Stomach smooth muscle (tissue), 2 donors: Measurements from ENCODE around the gene LYRM7.
A peak's percentile ranks its signal among the peaks of the same experiment; 100 is the strongest.
"Not testable (repeated sequence)": the region's sequence is repeated elsewhere in the genome, so short reads cannot be mapped to it uniquely, and the experiment has no call there.

Source experiments
- H3K27ac ChIP-seq: one replicate; pipeline ENCODE4 v1.7.0; 2013; ENCODE audit warnings: mild to moderate bottlenecking, low read length, inconsistent platforms
- H3K27me3 ChIP-seq, 2 donors: one replicate each; pipeline ENCODE4 v1.7.0; 2013; ENCODE audit warnings: low read length in 2 of 2; ENCODE audit not compliant: insufficient read depth in 2 of 2, control insufficient read depth in 1 of 2
- H3K36me3 ChIP-seq, 2 donors: one replicate each; pipeline ENCODE4 v1.7.0; 2013; ENCODE audit warnings: low read length in 2 of 2; ENCODE audit not compliant: control insufficient read depth in 2 of 2, insufficient read depth in 2 of 2
- H3K4me1 ChIP-seq: one replicate; pipeline ENCODE4 v1.7.0; 2013; ENCODE audit warnings: low read length; ENCODE audit not compliant: control insufficient read depth, insufficient read depth
- H3K4me3 ChIP-seq, 2 donors: one replicate each; pipeline ENCODE4 v1.7.0; 2013; ENCODE audit warnings: low read length in 2 of 2
- H3K9ac ChIP-seq, 2 donors: one replicate each; pipeline ENCODE4 v1.7.0; 2013; ENCODE audit warnings: low read length in 2 of 2, mild to moderate bottlenecking in 1 of 2
- H3K9me3 ChIP-seq, 2 donors: one replicate each; pipeline ENCODE4 v1.7.0; 2013; ENCODE audit warnings: low read length in 2 of 2; ENCODE audit not compliant: control insufficient read depth in 2 of 2
- donor health status: healthy.
- donor health status: Pancreatic carcinoma.

The LYRM7 gene

DNA sequence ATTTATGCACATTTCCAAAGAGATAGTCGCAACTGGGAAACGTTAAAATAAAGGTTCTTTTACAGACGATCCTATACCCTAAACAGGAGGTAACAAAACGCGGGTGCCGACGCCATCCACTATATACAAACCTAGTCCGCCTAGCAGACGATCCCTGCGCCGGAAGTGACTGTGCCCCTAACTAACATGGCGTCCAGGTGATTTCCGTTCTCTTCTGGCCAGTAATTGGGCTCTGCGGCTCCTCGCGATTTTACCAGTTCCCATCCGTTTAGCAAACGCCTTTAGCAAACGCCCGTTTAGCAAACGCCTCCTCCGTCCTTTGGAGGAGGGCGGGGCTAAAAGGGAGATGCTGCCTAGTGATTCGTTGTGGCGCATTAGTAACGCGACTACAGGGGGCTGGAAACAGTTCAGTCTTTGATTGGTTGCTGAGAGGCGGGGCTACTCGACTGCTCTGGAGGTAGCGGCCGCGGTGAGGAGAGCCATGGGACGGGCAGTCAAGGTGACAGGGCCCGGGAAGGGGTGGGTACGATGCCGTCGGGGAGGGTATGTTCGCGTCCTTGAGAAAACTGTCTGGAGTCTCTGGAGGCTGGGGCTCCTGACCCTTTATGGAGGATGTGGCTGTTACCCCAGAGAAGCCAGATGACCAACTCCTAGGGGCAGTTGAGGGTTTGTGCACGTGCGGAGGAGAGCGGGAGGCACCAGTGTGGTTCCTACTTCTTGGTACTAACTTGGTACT, at the start of gene LYRM7:
TSS of gene LYRM7 (plus strand) at position 405 of the 736 bp plus-strand sequence. CDS start at position 482, 77 bp downstream.
- Histone ChIP-seq H3K9me3 (no peaks in the 10 kb centered on the region), H3K9ac (peak within 1 kb of the TSS; percentile 81 to 86), H3K27ac (peak within 1 kb of the TSS; percentile 58), H3K4me3 (peak within 1 kb of the TSS; percentile 87 to 90), H3K27me3 (no peaks in the 10 kb centered on the region), H3K36me3 (no peaks in the 10 kb centered on the region), H3K4me1 (peaks cover 6% of the 10 kb centered on the region)

DNA sequence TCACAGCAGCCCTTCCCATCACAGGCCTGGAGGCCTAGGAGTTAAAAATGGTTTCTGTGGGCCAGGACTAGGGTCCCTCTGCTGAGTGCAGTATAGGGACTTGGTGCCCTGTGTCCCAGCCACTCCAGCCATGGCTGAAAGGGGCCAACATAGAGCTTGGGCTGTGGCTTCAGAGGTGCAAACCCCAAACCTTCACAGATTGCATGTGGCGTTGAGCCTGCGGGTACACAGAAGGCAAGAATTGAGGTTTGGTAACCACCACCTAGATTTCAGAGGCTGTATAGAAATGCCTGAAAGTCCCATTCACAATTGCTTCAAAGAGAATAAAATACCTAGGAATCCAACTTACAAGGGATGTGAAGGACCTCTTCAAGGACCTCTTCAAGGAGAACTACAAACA, 43.5 kb upstream of the LYRM7 start:
- not testable (repeated sequence) for H3K4me1 ChIP-seq, H3K4me3 ChIP-seq, H3K9me3 ChIP-seq, H3K9ac ChIP-seq, H3K27me3 ChIP-seq, H3K27ac ChIP-seq, H3K36me3 ChIP-seq

- no peaks in the 10 kb centered on the region for H3K27me3 ChIP-seq
- H3K9ac ChIP-seq, result no peak overlapping the region
These were observed 41.4 kb upstream of the LYRM7 start for GRCh38 chr5:131129306-131129705.

DNA sequence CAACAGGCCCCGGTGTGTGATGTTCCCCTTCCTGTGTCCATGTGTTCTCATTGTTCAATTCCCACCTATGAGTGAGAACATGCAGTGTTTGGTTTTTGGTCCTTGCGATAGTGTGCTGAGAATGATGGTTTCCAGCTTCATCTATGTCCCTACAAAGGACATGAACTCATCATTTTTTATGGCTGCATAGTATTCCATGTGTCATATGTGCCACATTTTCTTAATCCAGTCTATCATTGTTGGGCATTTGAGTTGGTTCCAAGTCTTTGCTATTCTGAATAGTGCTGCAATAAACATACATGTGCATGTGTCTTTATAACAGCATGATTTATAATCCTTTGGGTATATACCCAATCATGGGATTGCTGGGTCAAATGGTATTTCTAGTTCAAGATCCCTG, 37.7 kb upstream of the LYRM7 start:
- H3K9ac ChIP-seq, H3K4me1 ChIP-seq, H3K9me3 ChIP-seq, H3K4me3 ChIP-seq, H3K27ac ChIP-seq, H3K36me3 ChIP-seq, H3K27me3 ChIP-seq: not testable (repeated sequence)

More at GRCh38 chr5:131129306-131129705, 41.4 kb upstream of the LYRM7 start:
- no peaks in the 10 kb centered on the region for H3K36me3 ChIP-seq
- H3K4me3 ChIP-seq, result no peak overlapping the region
- H3K27ac ChIP-seq, result no peak overlapping the region
- H3K4me1 ChIP-seq, result no peaks in the 10 kb centered on the region
- peaks cover 0 to 3% of the 10 kb centered on the region in 2 donors for H3K9me3 ChIP-seq

DNA sequence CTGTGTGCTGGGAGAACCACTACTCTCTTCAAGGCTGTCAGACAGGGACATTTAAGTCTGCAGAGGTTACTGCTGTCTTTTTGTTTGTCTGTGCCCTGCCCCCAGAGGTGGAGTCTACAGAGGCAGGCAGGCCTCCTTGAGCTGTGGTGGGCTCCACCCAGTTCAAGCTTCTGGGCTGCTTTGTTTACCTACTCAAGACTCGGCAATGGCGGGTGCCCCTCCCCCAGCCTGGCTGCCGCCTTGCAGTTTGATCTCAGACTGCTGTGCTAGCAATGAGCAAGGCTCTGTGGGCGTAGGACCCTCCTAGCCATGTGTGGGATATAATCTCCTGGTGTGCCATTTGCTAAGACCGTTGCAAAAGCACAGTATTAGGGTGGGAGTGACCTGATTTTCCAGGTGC, 32.3 kb upstream of the LYRM7 start:
- H3K36me3 ChIP-seq, H3K4me1 ChIP-seq, H3K9me3 ChIP-seq, H3K27me3 ChIP-seq, H3K27ac ChIP-seq, H3K4me3 ChIP-seq, H3K9ac ChIP-seq: not testable (repeated sequence)

GRCh38 chr5:131139321-131139720, 31.4 kb upstream of the LYRM7 start:
- H3K4me3 ChIP-seq, result no peak overlapping the region
- H3K27ac ChIP-seq, result no peak overlapping the region
- H3K9me3 ChIP-seq, result no peaks in the 10 kb centered on the region
- H3K36me3 ChIP-seq, result no peaks in the 10 kb centered on the region
- no peaks in the 10 kb centered on the region for H3K27me3 ChIP-seq
- no peak overlapping the region for H3K9ac ChIP-seq
- no peaks in the 10 kb centered on the region for H3K4me1 ChIP-seq

- no peaks in the 10 kb centered on the region for H3K4me1 ChIP-seq
- H3K9me3 ChIP-seq, result no peaks in the 10 kb centered on the region
- H3K9ac ChIP-seq, result no peak overlapping the region
- H3K36me3 ChIP-seq, result no peaks in the 10 kb centered on the region
- no peak overlapping the region for H3K4me3 ChIP-seq
- no peaks in the 10 kb centered on the region for H3K27me3 ChIP-seq
- no peak overlapping the region for H3K27ac ChIP-seq
These were observed 27.6 kb upstream of the LYRM7 start for GRCh38 chr5:131142970-131143617.

- H3K27me3 ChIP-seq, result no peaks in the 10 kb centered on the region
- H3K9me3 ChIP-seq, result no peaks in the 10 kb centered on the region
- no peak overlapping the region for H3K9ac ChIP-seq
- H3K4me3 ChIP-seq, result no peak overlapping the region
- no peaks in the 10 kb centered on the region for H3K4me1 ChIP-seq
- no peaks in the 10 kb centered on the region for H3K36me3 ChIP-seq
- H3K27ac ChIP-seq, result no peak overlapping the region
These were observed 23.5 kb upstream of the LYRM7 start for GRCh38 chr5:131147258-131147657.

- no peaks in the 10 kb centered on the region for H3K4me1 ChIP-seq
- no peaks in the 10 kb centered on the region for H3K27me3 ChIP-seq
- H3K36me3 ChIP-seq, result no peaks in the 10 kb centered on the region
- no peak overlapping the region for H3K27ac ChIP-seq
- no peak overlapping the region for H3K9ac ChIP-seq
- no peaks in the 10 kb centered on the region for H3K9me3 ChIP-seq
- H3K4me3 ChIP-seq, result no peak overlapping the region
These were observed 21.9 kb upstream of the LYRM7 start for GRCh38 chr5:131148835-131149234.

GRCh38 chr5:131150408-131150807, 20.3 kb upstream of the LYRM7 start:
- no peaks in the 10 kb centered on the region for H3K27me3 ChIP-seq
- H3K4me1 ChIP-seq, result no peaks in the 10 kb centered on the region
- H3K9me3 ChIP-seq, result no peaks in the 10 kb centered on the region
- H3K27ac ChIP-seq, result no peak overlapping the region
- no peak overlapping the region for H3K9ac ChIP-seq
- no peaks in the 10 kb centered on the region for H3K36me3 ChIP-seq
- H3K4me3 ChIP-seq, result no peak overlapping the region

DNA sequence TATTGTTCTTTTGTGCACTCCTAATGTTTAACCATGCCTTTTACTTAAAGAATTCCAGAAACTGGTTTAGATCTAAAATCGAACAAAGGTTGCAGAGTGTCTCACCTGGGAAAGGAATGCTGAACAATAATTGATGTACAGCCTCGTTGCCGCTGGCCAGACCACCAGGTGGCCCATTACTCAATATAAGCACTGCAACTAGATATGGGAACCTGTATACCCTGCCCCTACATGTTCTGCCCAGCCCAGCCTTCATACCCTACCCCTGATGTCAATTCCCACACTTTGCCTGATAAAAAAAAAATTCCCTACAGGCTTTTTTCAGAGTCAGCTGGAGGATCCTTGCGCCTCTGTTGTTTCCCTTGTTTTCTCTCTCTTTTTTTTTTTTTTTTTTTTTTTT, 19.5 kb upstream of the LYRM7 start:
- H3K9me3 ChIP-seq, result no peaks in the 10 kb centered on the region
- no peaks in the 10 kb centered on the region for H3K36me3 ChIP-seq
- no peaks in the 10 kb centered on the region for H3K4me1 ChIP-seq
- no peaks in the 10 kb centered on the region for H3K27me3 ChIP-seq
- no peak overlapping the region for H3K4me3 ChIP-seq
- no peak overlapping the region for H3K9ac ChIP-seq
- no peak overlapping the region for H3K27ac ChIP-seq
